ENCODE results near the gene ITGB4.

ITGB4 gene

DNA sequence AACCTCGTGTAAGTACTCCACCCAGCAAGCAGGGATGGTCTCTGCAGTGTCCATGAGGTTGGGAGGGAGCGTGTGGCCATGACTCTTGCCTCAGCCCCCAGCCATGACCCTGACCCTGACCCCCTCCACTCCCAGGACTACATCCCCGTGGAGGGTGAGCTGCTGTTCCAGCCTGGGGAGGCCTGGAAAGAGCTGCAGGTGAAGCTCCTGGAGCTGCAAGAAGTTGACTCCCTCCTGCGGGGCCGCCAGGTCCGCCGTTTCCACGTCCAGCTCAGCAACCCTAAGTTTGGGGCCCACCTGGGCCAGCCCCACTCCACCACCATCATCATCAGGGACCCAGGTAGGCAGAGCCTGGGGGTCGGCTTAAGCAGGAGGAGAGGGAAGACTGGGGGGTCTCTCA, 27.4 kb downstream of the ITGB4 start:
- TF ChIP-seq, protein P1, sequence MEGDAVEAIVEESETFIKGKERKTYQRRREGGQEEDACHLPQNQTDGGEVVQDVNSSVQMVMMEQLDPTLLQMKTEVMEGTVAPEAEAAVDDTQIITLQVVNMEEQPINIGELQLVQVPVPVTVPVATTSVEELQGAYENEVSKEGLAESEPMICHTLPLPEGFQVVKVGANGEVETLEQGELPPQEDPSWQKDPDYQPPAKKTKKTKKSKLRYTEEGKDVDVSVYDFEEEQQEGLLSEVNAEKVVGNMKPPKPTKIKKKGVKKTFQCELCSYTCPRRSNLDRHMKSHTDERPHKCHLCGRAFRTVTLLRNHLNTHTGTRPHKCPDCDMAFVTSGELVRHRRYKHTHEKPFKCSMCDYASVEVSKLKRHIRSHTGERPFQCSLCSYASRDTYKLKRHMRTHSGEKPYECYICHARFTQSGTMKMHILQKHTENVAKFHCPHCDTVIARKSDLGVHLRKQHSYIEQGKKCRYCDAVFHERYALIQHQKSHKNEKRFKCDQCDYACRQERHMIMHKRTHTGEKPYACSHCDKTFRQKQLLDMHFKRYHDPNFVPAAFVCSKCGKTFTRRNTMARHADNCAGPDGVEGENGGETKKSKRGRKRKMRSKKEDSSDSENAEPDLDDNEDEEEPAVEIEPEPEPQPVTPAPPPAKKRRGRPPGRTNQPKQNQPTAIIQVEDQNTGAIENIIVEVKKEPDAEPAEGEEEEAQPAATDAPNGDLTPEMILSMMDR (conservative IDR thresholded peaks at IDR 0.05; ENCODE audit: low read length): no peak
- no peak for DNase-seq (ENCODE audit: low read depth)
- no peak overlapping the region for H3K4me3 ChIP-seq (ENCODE audit: low read length)

DNA sequence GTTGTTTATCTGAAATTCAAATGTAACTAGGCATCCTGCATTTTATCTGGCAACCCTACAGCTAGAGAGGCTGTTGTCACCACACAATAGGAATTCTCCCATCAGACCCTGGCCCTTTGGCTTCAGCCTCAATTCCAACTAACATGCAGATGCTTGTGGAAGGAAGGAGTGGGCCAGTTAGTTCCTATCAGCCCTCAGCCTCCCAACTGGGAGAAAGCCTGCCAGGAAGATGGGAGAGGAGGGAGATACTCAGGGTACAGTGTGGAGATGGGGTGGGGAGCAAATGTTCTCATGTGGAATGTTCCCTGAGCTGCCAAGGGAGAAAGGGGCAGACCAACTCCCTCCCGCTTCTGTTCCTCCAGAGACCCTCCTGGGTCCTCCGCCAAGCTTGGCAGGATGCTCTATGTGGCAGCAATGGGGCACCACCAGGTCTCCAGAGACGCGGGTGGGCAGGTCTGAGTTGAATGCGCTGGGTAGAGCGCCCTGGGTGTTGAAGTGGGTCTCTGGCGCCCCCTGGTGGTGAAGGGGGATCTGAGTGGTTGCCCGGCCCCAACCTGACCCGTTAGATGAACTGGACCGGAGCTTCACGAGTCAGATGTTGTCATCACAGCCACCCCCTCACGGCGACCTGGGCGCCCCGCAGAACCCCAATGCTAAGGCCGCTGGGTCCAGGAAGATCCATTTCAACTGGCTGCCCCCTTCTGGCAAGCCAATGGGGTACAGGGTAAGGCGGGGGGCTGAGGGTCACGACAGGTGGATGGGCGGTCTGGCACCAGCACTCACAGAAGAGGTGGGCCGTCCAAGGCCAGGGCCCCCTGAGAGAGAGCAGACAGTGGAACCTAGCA, 28.5 kb downstream of the ITGB4 start:
- peak; percentile 61 for DNase-seq (ENCODE audit: low read depth)
- TF ChIP-seq, protein P1 (conservative IDR thresholded peaks at IDR 0.05; ENCODE audit: low read length): peak; percentile 80
- H3K4me3 ChIP-seq (ENCODE audit: low read length): peak overlapping the region; percentile 31; the same call in 1 of the 2 replicates

DNA sequence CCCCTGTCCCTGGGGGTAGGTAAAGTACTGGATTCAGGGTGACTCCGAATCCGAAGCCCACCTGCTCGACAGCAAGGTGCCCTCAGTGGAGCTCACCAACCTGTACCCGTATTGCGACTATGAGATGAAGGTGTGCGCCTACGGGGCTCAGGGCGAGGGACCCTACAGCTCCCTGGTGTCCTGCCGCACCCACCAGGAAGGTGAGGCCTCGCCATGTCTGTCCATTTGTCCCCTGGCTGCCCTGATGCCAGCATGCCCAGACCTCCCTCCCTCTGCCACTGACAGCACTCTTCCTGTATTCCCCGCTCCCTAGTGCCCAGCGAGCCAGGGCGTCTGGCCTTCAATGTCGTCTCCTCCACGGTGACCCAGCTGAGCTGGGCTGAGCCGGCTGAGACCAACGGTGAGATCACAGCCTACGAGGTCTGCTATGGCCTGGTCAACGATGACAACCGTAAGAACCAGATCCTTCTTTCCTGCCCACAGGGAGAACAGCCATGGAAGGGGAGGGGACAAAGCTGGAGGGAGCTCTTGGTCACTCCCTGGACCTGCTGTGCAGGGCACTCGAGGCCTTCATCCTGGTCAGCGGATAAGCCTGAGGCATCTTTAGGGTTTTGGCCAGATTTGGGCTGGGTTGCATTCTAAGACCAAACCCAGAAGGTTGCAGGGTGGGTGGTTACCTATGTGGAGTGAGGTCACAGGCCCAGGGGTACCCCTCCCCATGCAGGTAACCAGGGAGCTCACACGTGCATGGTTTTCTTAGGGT, 29.6 kb downstream of the ITGB4 start:
- no peak for DNase-seq (ENCODE audit: low read depth)
- no peak overlapping the region for H3K4me3 ChIP-seq (ENCODE audit: low read length)
- TF ChIP-seq, protein P1 (conservative IDR thresholded peaks at IDR 0.05; ENCODE audit: low read length): no peak; the same call in 1 of the 2 replicates

DNA sequence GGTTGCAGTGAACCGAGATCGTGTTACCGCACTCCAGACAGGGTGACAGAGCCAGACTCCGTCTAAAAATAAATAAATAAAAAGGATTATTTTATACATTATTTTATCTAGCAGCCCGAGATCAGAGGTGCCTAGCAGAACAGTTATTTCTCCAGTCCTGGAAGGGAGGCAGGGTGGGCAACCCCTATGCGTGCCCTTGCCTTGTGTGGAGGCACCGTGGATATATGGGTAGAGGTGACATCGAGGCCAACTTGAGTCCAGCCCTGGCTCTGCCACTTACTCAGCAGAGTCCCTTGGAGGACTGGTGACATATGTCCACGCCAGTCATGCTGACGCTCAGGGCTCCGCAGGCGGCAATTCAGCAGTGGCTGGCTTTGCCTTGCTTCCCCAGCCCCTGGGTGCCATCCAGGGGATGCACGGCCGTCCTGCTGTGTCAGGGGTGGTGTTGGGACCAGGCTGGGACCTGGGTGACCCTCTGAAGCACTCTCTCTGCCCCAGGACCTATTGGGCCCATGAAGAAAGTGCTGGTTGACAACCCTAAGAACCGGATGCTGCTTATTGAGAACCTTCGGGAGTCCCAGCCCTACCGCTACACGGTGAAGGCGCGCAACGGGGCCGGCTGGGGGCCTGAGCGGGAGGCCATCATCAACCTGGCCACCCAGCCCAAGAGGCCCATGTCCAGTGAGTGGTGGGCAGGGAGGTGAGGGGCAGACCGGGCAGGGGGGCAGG, 30.6 kb downstream of the ITGB4 start:
- DNase-seq (ENCODE audit: low read depth): no peak
- TF ChIP-seq, protein P1 (conservative IDR thresholded peaks at IDR 0.05; ENCODE audit: low read length): no peak
- no peak overlapping the region for H3K4me3 ChIP-seq (ENCODE audit: low read length)

DNA sequence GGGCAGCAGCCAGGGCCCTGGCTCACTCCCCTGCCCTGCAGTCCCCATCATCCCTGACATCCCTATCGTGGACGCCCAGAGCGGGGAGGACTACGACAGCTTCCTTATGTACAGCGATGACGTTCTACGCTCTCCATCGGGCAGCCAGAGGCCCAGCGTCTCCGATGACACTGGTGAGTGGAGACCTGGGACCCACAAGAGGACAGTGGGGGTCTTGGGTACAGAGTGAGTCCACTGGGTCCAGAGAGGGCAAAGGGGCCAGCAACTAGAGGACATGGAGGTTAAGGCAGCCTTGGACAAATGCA, 31.1 kb downstream of the ITGB4 start:
- TF ChIP-seq, protein P1 (conservative IDR thresholded peaks at IDR 0.05; ENCODE audit: low read length): no peak
- no peak overlapping the region for H3K4me3 ChIP-seq (ENCODE audit: low read length)
- no peak for DNase-seq (ENCODE audit: low read depth)

DNA sequence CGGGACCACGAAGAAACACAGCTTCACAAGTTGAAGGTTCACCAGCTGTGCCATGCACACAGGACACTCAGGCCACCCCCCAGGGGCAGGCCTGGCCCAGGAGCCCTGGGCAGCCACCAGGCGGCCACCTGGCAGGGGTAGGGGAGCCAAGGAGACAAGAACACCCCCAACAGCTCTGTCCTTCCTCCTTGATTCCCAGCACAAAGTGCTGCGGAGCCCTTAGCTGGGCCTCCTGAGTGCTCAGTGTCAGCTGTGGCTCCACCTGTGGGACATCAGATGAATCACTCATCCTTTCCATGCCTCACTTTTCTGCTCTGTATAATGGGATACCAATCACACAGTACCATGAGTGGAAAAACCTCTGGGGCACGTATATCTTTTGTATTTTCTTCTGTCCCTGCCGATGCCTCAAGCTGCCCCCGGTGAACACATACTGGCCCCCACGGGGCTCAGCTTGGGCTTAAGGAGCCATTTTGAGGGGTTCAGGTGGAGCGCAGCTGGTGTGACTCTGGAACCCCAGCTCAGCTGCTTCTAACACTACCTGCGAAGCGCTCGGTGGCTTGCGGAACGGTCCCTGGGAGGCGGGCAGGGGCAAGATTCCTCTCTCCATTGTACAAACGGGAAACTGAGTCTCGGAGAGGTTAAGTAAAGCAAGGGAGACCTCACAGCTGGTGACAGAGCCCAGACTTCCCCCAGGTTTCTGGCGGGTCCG, 31.7 kb downstream of the ITGB4 start:
- no peak for DNase-seq (ENCODE audit: low read depth)
- peak overlapping the region; percentile 54 for H3K4me3 ChIP-seq (ENCODE audit: low read length)
- TF ChIP-seq, protein P1 (conservative IDR thresholded peaks at IDR 0.05; ENCODE audit: low read length): no peak
